HL-60 (cell line): ENCODE data around the gene DPYSL5.
A peak's percentile ranks its signal among the peaks of the same experiment; 100 is the strongest.

ENCODE experiments used
- DNase-seq, 2 experiments: peaks; one replicate each; pipeline ENCODE4 v3.0.0-alpha.2; 2010 to 2020; ENCODE audit warnings: low read depth in 1 of 2, low spot score in 1 of 2
- H3K27ac ChIP-seq: fragments of 250-450 bp; sonication (Bioruptor Pico); replicated peaks from 2 replicates; pipeline ENCODE4 v1.5.1; 2020; ENCODE audit warnings: mild to moderate bottlenecking, moderate library complexity
- H3K27me3 ChIP-seq: fragments of 250-450 bp; sonication (Bioruptor Pico); 2 replicates; pipeline ENCODE4 v1.5.1; 2021; ENCODE audit warnings: mild to moderate bottlenecking, moderate library complexity; ENCODE audit not compliant: insufficient read depth, poor library complexity, severe bottlenecking
- H3K4me3 ChIP-seq: replicated peaks from 2 replicates; pipeline ENCODE4 v1.5.1; 2011; ENCODE audit warnings: mild to moderate bottlenecking, control low read depth, low read length; ENCODE audit not compliant: insufficient read depth
- CTCF ChIP-seq: IDR thresholded peaks from one replicate; pipeline ENCODE4 v1.5.1; 2011; ENCODE audit warnings: low read length, control low read depth, inconsistent platforms; ENCODE audit not compliant: insufficient read depth
- GABPA ChIP-seq: IDR thresholded peaks from 2 replicates; pipeline ENCODE4 v1.6.1; 2012; ENCODE audit warnings: low read depth
- POLR2AphosphoS5 ChIP-seq: IDR thresholded peaks from 2 replicates; pipeline ENCODE4 v1.6.1; 2012; ENCODE audit warnings: low read depth
- SPI1 ChIP-seq: IDR thresholded peaks from 2 replicates; pipeline ENCODE4 v1.6.1; 2012; ENCODE audit warnings: low read depth, mild to moderate bottlenecking, borderline replicate concordance
- TF ChIP-seq, protein P1 (sequence below): IDR thresholded peaks from 2 replicates; pipeline ENCODE4 v1.6.1; 2012; ENCODE audit warnings: low read depth; ENCODE audit not compliant: insufficient replicate concordance

Gene DPYSL5

DNA sequence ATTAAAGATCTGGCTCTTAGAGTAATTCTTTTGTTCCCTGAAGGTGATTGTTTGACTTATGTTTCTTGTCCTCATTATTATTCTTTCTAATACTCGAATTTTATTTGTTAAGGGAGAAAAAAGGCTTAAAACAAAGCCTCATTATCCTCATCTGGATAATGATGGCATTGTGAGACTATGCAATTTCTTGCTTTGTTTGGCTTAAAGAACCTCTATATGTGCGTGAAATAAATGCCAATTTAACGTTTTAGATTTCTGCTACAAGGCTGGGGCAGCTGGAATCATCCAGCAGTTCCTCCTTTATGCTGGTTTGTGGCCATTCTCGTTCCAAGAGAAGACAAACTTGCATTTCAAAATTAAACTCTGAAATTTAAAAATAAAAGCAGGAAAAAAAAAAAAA is 4.9 kb upstream of the DPYSL5 start:
- Histone ChIP-seq H3K27me3 (peaks cover 22% of the 10 kb centered on the region), H3K27ac (no peak overlapping the region), H3K4me3 (no peak overlapping the region)
- DNase-seq, result no peak
- TF ChIP-seq GABPA, result no peak
- TF ChIP-seq CTCF, result no peak
- TF ChIP-seq, protein P1, sequence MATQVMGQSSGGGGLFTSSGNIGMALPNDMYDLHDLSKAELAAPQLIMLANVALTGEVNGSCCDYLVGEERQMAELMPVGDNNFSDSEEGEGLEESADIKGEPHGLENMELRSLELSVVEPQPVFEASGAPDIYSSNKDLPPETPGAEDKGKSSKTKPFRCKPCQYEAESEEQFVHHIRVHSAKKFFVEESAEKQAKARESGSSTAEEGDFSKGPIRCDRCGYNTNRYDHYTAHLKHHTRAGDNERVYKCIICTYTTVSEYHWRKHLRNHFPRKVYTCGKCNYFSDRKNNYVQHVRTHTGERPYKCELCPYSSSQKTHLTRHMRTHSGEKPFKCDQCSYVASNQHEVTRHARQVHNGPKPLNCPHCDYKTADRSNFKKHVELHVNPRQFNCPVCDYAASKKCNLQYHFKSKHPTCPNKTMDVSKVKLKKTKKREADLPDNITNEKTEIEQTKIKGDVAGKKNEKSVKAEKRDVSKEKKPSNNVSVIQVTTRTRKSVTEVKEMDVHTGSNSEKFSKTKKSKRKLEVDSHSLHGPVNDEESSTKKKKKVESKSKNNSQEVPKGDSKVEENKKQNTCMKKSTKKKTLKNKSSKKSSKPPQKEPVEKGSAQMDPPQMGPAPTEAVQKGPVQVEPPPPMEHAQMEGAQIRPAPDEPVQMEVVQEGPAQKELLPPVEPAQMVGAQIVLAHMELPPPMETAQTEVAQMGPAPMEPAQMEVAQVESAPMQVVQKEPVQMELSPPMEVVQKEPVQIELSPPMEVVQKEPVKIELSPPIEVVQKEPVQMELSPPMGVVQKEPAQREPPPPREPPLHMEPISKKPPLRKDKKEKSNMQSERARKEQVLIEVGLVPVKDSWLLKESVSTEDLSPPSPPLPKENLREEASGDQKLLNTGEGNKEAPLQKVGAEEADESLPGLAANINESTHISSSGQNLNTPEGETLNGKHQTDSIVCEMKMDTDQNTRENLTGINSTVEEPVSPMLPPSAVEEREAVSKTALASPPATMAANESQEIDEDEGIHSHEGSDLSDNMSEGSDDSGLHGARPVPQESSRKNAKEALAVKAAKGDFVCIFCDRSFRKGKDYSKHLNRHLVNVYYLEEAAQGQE, result no peak
- TF ChIP-seq POLR2AphosphoS5, result no peak
- no peak for TF ChIP-seq SPI1

- no peak overlapping the region for H3K4me3 ChIP-seq
- DNase-seq, result no peak
- no peak overlapping the region for H3K27ac ChIP-seq
- H3K27me3 ChIP-seq, result peaks cover 42% of the 10 kb centered on the region
- TF ChIP-seq CTCF, result no peak
- no peak for TF ChIP-seq POLR2AphosphoS5
- TF ChIP-seq SPI1, result no peak
- TF ChIP-seq, protein P1, result no peak
- TF ChIP-seq GABPA, result no peak
Measured at GRCh38 chr2:26845021-26845420, 2.9 kb upstream of the DPYSL5 start.

- peaks cover 57% of the 10 kb centered on the region for H3K27me3 ChIP-seq
- no peak overlapping the region for H3K27ac ChIP-seq
- no peak overlapping the region for H3K4me3 ChIP-seq
- TF ChIP-seq POLR2AphosphoS5 (no peak), GABPA (no peak), CTCF (peak; percentile 65), SPI1 (no peak)
- TF ChIP-seq, protein P1, result no peak
- DNase-seq, result peak in 1 of 2 experiments; percentile 64
Measured at GRCh38 chr2:26846334-26847306, 1.3 kb upstream of the DPYSL5 start.
